Karpas-422 (cell line): ENCODE results near the gene RBM4B. TPM values are rescaled to one million over a fixed set of nuclear protein-coding genes. Genes with fewer than 3 reads are reported as not detected.

ENCODE experiments used
- DNase-seq: peaks from one replicate; pipeline ENCODE4 v3.0.0-alpha.2; 2015
- H2AFZ ChIP-seq: fragments of 200-600 bp; sonication (generic); 2 replicates; pipeline ENCODE4 v1.6.1; 2014; ENCODE audit warnings: antibody characterized with exemption, low read length, mixed read lengths
- H3K27ac ChIP-seq: fragments of 200-600 bp; sonication (generic); 2 replicates; pipeline ENCODE4 v1.5.1; 2014; ENCODE audit warnings: mild to moderate bottlenecking, low read length, moderate library complexity
- H3K27me3 ChIP-seq: fragments of 200-600 bp; sonication (generic); 2 replicates; pipeline ENCODE4 v1.6.1; 2014; ENCODE audit warnings: low read length, mixed read lengths
- H3K36me3 ChIP-seq: fragments of 200-600 bp; sonication (generic); 2 replicates; pipeline ENCODE4 v1.6.1; 2014; ENCODE audit warnings: low read length, mixed read lengths; ENCODE audit not compliant: insufficient read depth
- H3K4me1 ChIP-seq: fragments of 200-600 bp; sonication (generic); 2 replicates; pipeline ENCODE4 v1.6.1; 2014; ENCODE audit warnings: mild to moderate bottlenecking, low read length, mixed read lengths
- H3K4me2 ChIP-seq: fragments of 200-600 bp; sonication (generic); 2 replicates; pipeline ENCODE4 v1.6.1; 2014; ENCODE audit warnings: low read length, low read depth, mild to moderate bottlenecking; ENCODE audit not compliant: poor library complexity, severe bottlenecking
- H3K4me3 ChIP-seq: fragments of 200-600 bp; sonication (generic); 2 replicates; pipeline ENCODE4 v1.5.1; 2014; ENCODE audit warnings: mild to moderate bottlenecking, antibody characterized with exemption, low read length, mixed read lengths
- H3K79me2 ChIP-seq: fragments of 200-600 bp; sonication (generic); 2 replicates; pipeline ENCODE4 v1.6.1; 2014; ENCODE audit warnings: mild to moderate bottlenecking, low read length, mixed read lengths
- H3K9ac ChIP-seq: fragments of 200-600 bp; sonication (generic); 2 replicates; pipeline ENCODE4 v1.6.0; 2014; ENCODE audit warnings: low read length
- H3K9me2 ChIP-seq: fragments of 200-600 bp; sonication (generic), shearing (Covaris generic); replicated peaks from 2 replicates; pipeline ENCODE4 v1.6.0; 2014; ENCODE audit warnings: mild to moderate bottlenecking, low read length, moderate library complexity; ENCODE audit not compliant: insufficient read depth
- H3K9me3 ChIP-seq: fragments of 300-700, 200-600 bp; sonication (generic); 2 replicates; pipeline ENCODE4 v1.6.1; 2014; ENCODE audit warnings: low read length, mixed read lengths
- H4K20me1 ChIP-seq: fragments of 200-600 bp; sonication (generic); 2 replicates; pipeline ENCODE4 v1.6.1; 2014; ENCODE audit warnings: mild to moderate bottlenecking, antibody characterized with exemption, low read length, low read depth; ENCODE audit not compliant: insufficient read depth
- total RNA-seq: library from RNA; depleted of rRNA; stranded (reverse); fragments of >200 nt; shearing (Covaris generic); gene quantifications from 2 replicates; pipeline ENCODE4 v1.2.3, GENCODE V29; 2014; ENCODE audit warnings: low replicate concordance

The RBM4B gene
- total RNA-seq, 1 experiment from 2014 or later = 43.2 TPM

- DNase-seq = no peak
- Histone ChIP-seq H3K4me2 (no peak overlapping the region), H3K9me2 (no peaks in the 10 kb centered on the region), H4K20me1 (no peaks in the 10 kb centered on the region), H3K9me3 (no peaks in the 10 kb centered on the region), H3K36me3 (no peaks in the 10 kb centered on the region), H3K4me3 (no peak overlapping the region), H3K27ac (no peak overlapping the region), H3K79me2 (no peaks in the 10 kb centered on the region), H2AFZ (no peak overlapping the region), H3K27me3 (no peaks in the 10 kb centered on the region), H3K9ac (no peak overlapping the region), H3K4me1 (peaks cover 4% of the 10 kb centered on the region; the same call in 1 of the 2 replicates)
Observed at GRCh38 chr11:66693356-66694055, 15.8 kb upstream of the RBM4B start.

GRCh38 chr11:66692871-66693331, 15.2 kb upstream of the RBM4B start:
- Histone ChIP-seq H3K9me2 (no peaks in the 10 kb centered on the region), H2AFZ (no peak overlapping the region), H3K79me2 (no peaks in the 10 kb centered on the region), H3K4me2 (no peak overlapping the region), H3K9ac (no peak overlapping the region), H3K4me3 (no peak overlapping the region), H4K20me1 (no peaks in the 10 kb centered on the region), H3K9me3 (no peaks in the 10 kb centered on the region), H3K36me3 (no peaks in the 10 kb centered on the region), H3K4me1 (peaks cover 4% of the 10 kb centered on the region; the same call in 1 of the 2 replicates), H3K27me3 (no peaks in the 10 kb centered on the region), H3K27ac (no peak overlapping the region)
- DNase-seq = no peak

GRCh38 chr11:66692446-66692845, 14.8 kb upstream of the RBM4B start:
- no peak overlapping the region for H3K9ac ChIP-seq
- H3K4me1 ChIP-seq = peaks cover 4% of the 10 kb centered on the region; the same call in 1 of the 2 replicates
- no peak for DNase-seq
- H3K27me3 ChIP-seq = no peaks in the 10 kb centered on the region
- no peak overlapping the region for H2AFZ ChIP-seq
- no peaks in the 10 kb centered on the region for H3K79me2 ChIP-seq
- H3K27ac ChIP-seq = no peak overlapping the region
- no peaks in the 10 kb centered on the region for H3K36me3 ChIP-seq
- H3K9me3 ChIP-seq = no peaks in the 10 kb centered on the region
- no peak overlapping the region for H3K4me3 ChIP-seq
- H3K9me2 ChIP-seq = no peaks in the 10 kb centered on the region
- no peaks in the 10 kb centered on the region for H4K20me1 ChIP-seq
- no peak overlapping the region for H3K4me2 ChIP-seq

GRCh38 chr11:66691311-66691980, 13.8 kb upstream of the RBM4B start:
- no peaks in the 10 kb centered on the region for H3K27me3 ChIP-seq
- DNase-seq = no peak
- H2AFZ ChIP-seq = no peak overlapping the region
- H3K36me3 ChIP-seq = no peaks in the 10 kb centered on the region
- no peaks in the 10 kb centered on the region for H3K79me2 ChIP-seq
- no peaks in the 10 kb centered on the region for H3K9me2 ChIP-seq
- H3K4me2 ChIP-seq = no peak overlapping the region
- H3K4me1 ChIP-seq = peaks cover 4% of the 10 kb centered on the region; the same call in 1 of the 2 replicates
- H3K4me3 ChIP-seq = no peak overlapping the region
- no peak overlapping the region for H3K9ac ChIP-seq
- H4K20me1 ChIP-seq = no peaks in the 10 kb centered on the region
- H3K27ac ChIP-seq = no peak overlapping the region
- no peaks in the 10 kb centered on the region for H3K9me3 ChIP-seq

- Histone ChIP-seq H2AFZ (no peak overlapping the region), H3K9ac (no peak overlapping the region), H3K27ac (no peak overlapping the region), H3K79me2 (no peaks in the 10 kb centered on the region), H4K20me1 (no peaks in the 10 kb centered on the region), H3K36me3 (no peaks in the 10 kb centered on the region), H3K4me2 (no peak overlapping the region), H3K27me3 (no peaks in the 10 kb centered on the region), H3K4me3 (no peak overlapping the region), H3K4me1 (peaks cover 4% of the 10 kb centered on the region; the same call in 1 of the 2 replicates), H3K9me2 (no peaks in the 10 kb centered on the region), H3K9me3 (no peaks in the 10 kb centered on the region)
- DNase-seq = no peak
Observed at GRCh38 chr11:66689661-66690590, 12.2 kb upstream of the RBM4B start.

- Histone ChIP-seq H3K36me3 (no peaks in the 10 kb centered on the region), H3K4me1 (peaks cover 4% of the 10 kb centered on the region; the same call in 1 of the 2 replicates), H3K9me3 (no peaks in the 10 kb centered on the region), H3K9me2 (no peaks in the 10 kb centered on the region), H3K27ac (no peak overlapping the region), H4K20me1 (no peaks in the 10 kb centered on the region), H3K79me2 (no peaks in the 10 kb centered on the region), H3K4me2 (no peak overlapping the region), H3K9ac (no peak overlapping the region), H3K27me3 (no peaks in the 10 kb centered on the region), H2AFZ (no peak overlapping the region), H3K4me3 (no peak overlapping the region)
- DNase-seq = no peak
Observed at GRCh38 chr11:66688561-66689534, 11.2 kb upstream of the RBM4B start.

GRCh38 chr11:66687831-66688281, 10.2 kb upstream of the RBM4B start:
- no peak for DNase-seq
- Histone ChIP-seq H4K20me1 (no peaks in the 10 kb centered on the region), H2AFZ (no peak overlapping the region), H3K27me3 (no peaks in the 10 kb centered on the region), H3K79me2 (no peaks in the 10 kb centered on the region), H3K4me1 (peaks cover 4% of the 10 kb centered on the region; the same call in 1 of the 2 replicates), H3K27ac (no peak overlapping the region), H3K9me3 (no peaks in the 10 kb centered on the region), H3K9me2 (no peaks in the 10 kb centered on the region), H3K9ac (no peak overlapping the region), H3K4me2 (no peak overlapping the region), H3K4me3 (no peak overlapping the region), H3K36me3 (no peaks in the 10 kb centered on the region)
